Stimulated activated CD8-positive, alpha-beta memory T cell treated with anti-CD3 and anti-CD28 coated beads, Interleukin-12 subunit alpha, Interleukin-12 subunit beta, amount 100 ng/mL, for 4 hours (primary cell): Measurements from ENCODE around the gene NCR2.

ENCODE experiments used
- DNase-seq: peaks from one replicate; pipeline ENCODE4 v3.0.0-alpha.2; 2020; ENCODE audit warnings: low read depth

The NCR2 gene

DNA sequence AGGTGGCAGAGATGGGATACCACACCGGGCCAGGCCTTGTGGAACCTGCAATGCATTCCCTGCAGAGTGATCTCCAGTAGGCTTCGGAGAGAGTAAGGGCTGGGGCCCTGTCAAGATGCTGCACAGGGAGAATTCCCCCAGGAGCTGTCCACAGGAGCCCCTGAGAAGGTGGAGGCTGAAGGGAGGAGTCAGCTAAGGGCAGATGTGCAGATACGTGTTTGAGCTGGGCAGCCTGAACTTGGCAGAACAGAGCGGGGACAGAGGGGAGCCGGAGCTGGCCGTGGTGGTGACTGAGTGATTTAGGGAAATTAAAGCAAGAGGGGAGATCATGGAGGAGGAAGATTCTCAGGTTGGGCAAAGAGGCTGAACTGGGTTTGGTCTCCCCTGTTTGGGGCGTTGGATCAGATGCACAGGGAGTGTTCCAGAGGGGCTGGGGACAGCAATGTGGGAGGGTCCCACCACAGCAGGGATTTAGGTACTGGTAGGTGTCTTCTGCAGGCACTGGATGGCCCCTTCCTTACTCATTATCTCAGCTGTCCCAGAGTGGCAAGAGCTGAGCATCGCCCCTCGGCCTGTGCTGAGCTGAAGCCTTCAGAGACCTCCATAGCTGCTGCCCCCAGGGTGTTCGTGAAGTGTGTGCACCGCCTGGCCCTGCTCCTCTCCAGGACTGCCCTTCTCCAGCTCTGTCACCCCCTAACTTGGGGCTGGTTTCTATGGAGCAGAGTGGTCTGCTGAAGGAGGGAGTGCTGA, 3.8 kb upstream of the NCR2 start:
- DNase-seq = no peak

GRCh38 chr6:41332241-41332640, 3.2 kb upstream of the NCR2 start:
- no peak for DNase-seq

GRCh38 chr6:41332842-41333736, 2.3 kb upstream of the NCR2 start:
- DNase-seq = no peak

GRCh38 chr6:41334482-41335040, 847 bp upstream of the NCR2 start:
- no peak for DNase-seq

DNA sequence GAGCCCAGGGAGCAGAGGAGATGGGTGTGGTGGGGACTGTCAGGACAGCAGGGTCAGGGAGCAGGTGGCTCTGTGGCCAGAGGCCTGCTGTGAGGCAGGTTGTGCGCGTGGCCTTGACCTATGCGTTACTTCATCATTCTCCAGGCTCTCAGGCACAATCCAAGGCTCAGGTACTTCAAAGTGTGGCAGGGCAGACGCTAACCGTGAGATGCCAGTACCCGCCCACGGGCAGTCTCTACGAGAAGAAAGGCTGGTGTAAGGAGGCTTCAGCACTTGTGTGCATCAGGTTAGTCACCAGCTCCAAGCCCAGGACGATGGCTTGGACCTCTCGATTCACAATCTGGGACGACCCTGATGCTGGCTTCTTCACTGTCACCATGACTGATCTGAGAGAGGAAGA, 535 bp downstream of the NCR2 start:
- no peak for DNase-seq

DNA sequence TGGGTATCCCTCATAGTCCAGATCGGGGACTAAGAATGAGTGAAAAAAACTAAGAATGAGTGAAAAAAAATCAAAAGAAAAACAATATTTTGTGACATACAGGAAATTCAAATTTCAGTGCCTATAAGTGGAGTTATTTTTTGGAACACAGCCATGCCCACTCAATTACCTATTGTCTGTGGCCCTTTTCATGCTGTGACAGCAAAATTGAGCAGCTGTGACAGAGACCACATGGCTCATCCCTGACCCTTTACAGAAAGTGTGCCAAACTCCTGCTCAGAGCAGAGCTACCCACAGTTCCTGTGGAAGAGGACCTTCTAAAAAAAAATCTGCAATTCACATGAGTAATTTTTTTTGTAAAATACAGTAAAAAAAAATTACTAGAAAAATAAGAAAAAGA, 1.4 kb downstream of the NCR2 start:
- DNase-seq = no peak

GRCh38 chr6:41337709-41338108, 2.3 kb downstream of the NCR2 start:
- no peak for DNase-seq

GRCh38 chr6:41338659-41339058, 3.3 kb downstream of the NCR2 start:
- DNase-seq = no peak

DNA sequence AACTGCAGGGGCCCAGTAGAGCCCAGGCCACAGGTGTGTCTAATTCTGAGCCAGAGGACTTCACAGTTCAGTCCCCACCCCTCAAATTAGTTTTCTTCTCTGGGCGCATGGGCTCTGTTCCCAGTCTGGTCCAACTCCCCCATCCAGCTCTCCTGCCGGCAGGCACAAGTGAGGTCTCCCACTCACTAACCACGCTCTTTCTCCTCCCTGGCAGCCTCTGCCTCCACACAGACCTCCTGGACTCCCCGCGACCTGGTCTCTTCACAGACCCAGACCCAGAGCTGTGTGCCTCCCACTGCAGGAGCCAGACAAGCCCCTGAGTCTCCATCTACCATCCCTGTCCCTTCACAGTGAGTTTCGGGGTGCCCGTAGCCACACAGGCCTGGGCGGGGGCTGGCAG, 6.2 kb downstream of the NCR2 start:
- DNase-seq = no peak

DNA sequence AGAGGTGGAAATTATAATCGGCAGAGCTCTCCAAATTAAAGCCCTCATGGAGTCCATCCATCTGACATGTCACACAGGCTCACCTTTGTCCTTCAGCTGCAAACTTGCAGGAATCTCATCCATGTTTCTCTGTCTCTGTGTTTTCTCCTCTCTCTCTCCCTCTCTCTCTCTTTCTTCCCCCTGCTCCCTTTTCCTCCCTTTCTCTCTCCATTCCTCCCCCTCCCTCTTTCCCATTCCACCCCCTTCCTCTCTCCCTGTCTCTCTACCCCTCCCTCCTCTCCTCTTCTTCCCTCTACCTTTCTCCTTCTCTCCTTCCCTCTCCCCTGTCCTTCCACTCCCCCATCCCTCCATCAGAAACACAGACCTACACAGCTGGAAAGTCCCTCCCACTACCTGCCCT, 6.8 kb downstream of the NCR2 start:
- no peak for DNase-seq

GRCh38 chr6:41343641-41344187, 8.3 kb downstream of the NCR2 start:
- DNase-seq = no peak

DNA sequence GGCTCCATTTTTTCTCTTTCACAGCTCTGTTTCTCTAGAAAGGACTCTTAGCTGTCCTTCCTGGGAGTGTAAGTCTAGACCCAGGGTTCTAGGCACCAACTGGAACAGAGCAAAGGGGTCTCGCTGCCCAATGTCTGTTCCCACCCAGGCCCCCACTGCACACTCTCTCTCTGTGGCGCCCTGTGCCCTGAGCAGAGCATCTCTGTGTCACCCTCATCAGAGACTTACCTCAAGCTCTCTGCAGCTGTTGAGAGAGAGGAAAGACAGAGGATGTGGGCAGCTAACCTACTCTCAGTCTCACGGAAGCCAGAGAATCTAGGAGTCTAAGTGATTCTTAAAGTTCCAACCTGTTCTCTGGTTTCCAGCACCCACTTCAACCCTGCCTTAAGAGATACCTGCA, 9.5 kb downstream of the NCR2 start:
- DNase-seq = no peak

GRCh38 chr6:41345901-41346300, 10.5 kb downstream of the NCR2 start:
- DNase-seq = no peak

- no peak for DNase-seq
Measured at GRCh38 chr6:41346441-41346840, 11.0 kb downstream of the NCR2 start.

- DNase-seq = no peak
Measured at GRCh38 chr6:41347378-41348050, 12.1 kb downstream of the NCR2 start.

DNA sequence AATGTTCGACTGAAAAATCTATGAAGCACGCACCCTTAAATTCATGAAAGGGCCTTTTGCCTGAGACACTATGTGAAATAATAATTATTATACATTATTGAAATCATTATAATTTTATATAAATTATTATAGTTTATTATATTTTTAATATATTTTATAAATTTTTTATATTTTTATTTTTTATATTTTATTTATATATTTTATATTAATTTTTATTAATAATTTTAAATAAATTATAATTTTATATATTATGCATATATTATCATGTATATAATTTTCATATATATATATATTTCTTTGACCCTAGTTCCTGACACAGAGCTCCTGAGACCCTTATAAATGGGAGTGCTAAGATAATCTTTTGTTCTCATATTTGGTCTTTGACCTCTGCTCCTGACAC, 13.5 kb downstream of the NCR2 start:
- no peak for DNase-seq

DNA sequence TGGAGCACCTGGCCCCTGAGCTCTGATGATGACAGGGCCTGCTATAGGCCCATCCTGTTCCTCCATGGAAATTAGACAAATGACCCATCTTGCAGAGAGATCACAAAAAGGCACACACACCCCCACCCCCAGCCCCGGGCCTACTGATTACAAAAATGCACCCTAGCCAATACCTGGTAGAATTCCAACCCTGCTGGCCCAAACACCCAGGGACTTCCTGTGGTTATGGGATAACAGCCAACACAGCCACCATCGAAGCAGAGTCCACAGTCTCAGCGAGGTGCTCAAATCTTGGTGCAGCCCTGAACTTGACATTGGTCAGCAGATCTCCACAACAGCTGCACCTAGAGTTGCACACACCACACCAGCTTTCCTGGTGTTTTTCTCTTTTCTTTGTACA, 17.0 kb downstream of the NCR2 start:
- no peak for DNase-seq

DNA sequence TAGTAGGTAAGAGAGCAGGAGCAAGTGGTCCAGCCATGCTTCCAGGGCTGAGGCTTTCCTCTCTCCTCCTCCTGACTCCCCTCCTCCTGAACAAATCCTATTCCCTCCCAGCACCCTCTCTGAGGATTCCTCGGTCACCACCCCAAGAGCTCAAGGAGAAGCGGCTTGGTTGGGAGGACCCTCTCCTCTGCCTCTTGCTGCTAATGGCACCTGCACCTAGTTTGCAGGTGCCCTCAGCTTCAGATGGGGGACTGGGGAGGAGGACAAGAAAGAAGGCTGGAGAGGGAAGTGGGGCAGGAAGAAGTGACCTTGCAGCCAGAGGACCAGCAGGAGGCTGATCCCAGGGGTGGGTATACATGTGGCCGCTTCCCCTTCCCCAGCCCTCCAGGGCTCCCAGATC, 17.5 kb downstream of the NCR2 start:
- DNase-seq = no peak

DNA sequence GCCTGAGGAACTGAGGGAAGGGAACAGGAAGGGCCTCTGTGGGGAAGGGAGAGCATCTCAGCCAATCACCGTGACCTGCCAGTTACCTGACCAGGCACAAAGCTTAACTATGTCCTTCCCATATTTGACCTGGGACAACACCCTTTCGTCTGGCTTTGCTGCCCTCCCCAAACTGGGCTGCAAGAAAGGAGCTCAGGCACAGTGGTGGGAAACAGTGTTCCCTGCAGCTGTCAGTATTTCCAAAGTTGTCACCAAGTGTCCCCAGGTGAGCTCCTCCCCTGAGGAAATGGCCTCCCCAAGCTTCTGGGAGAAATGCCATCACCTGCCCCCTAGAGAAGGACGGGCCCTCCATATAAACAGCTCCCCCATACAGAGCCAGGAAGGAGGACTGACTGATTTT, 17.9 kb downstream of the NCR2 start:
- DNase-seq = no peak

DNA sequence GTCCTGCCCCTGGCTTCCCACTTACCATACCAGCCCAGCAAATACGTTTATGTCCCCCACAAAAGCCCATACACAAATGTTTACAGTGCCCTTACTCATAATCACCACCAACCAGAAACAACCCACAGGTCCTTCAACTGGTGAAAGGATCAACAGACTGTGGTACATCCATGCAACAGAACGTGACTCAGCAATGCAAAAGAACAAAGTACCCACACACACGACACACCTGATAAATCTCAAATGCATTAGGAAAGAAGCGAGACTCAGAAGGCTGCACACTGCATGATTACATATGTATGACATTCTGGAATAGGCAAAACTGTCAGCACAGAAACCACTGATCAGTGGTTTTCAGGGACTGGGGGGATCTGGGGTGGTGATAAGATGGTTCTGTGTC, 20.5 kb downstream of the NCR2 start:
- DNase-seq = no peak

- DNase-seq = no peak
Measured at GRCh38 chr6:41356825-41357224, 21.4 kb downstream of the NCR2 start.

- DNase-seq = no peak
Measured at GRCh38 chr6:41358503-41358902, 23.1 kb downstream of the NCR2 start.
